Measurements from ENCODE around the gene KLF17.

The KLF17 gene

DNA sequence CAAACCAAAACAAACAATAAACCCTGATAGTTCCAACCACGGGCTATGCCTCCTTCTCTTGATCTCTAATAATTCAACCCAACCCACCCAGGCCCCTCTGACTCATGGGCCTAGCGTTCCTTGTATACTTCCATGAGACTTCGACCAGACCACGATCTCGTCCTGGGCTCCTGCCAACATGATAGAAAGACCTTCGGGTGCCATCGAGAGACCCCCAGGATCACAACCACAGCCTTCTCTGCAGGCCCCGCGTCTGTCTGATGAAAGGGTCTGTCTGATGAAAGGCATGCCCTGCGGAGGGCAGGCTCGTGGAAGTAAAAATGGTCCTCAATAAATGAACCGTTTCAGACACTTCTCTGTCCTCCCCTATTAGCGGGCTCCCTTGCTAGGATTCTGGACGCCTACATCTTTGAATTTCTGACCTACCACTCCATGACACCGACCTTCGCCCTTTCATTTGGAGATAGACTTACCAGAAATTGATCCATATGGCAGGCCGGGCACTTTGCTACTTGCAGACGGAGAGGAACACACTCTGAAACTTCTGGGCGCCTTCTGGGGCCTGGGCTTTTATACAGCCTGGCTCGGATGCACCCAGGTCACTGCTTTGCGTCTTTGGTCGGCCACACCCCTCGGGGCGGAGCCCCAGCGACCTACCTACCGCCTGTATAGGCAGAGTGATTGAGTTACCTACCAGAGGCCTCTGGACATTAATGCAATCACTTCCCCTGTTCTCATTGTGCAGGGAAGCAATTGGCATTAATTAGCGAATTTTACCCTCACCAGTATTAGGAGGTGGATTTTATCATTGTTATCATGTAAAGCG lies 28.1 kb downstream of the KLF17 start:
- in situ Hi-C loops (cut with MboI; ENCODE audit: low sequenced_read_pairs, unreplicated experiment), result no loop called here
- no peak for DNase-seq (ENCODE audit: low spot score)
- TF ChIP-seq, protein P1, sequence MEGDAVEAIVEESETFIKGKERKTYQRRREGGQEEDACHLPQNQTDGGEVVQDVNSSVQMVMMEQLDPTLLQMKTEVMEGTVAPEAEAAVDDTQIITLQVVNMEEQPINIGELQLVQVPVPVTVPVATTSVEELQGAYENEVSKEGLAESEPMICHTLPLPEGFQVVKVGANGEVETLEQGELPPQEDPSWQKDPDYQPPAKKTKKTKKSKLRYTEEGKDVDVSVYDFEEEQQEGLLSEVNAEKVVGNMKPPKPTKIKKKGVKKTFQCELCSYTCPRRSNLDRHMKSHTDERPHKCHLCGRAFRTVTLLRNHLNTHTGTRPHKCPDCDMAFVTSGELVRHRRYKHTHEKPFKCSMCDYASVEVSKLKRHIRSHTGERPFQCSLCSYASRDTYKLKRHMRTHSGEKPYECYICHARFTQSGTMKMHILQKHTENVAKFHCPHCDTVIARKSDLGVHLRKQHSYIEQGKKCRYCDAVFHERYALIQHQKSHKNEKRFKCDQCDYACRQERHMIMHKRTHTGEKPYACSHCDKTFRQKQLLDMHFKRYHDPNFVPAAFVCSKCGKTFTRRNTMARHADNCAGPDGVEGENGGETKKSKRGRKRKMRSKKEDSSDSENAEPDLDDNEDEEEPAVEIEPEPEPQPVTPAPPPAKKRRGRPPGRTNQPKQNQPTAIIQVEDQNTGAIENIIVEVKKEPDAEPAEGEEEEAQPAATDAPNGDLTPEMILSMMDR (IDR thresholded peaks at IDR 0.05; ENCODE audit: borderline replicate concordance, control extremely low read depth, extremely low read depth, insufficient read depth, missing control alignments), result no peak

DNA sequence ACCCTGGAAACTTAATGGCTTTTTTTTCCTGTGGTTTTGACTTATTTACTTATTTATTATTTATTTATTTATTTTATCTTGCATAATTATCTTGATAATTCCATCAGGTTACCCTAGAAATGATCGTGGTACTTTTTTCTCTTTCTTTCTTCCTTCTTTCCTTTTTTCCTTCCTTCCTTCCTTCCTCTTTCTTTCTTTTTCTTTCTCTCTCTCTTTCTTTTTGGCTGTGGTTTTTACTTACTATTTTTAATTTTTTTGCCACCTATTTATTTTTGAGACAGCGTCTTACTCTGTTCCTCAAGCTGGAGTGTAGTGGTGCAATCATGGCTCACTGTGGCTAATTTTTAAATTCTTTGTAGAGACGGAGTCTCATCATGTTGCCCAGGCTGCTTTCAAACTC lies 29.0 kb downstream of the KLF17 start:
- in situ Hi-C loops (cut with MboI; ENCODE audit: low sequenced_read_pairs, unreplicated experiment), result no loop called here
- DNase-seq (ENCODE audit: low spot score), result no peak
- TF ChIP-seq, protein P1 (IDR thresholded peaks at IDR 0.05; ENCODE audit: borderline replicate concordance, control extremely low read depth, extremely low read depth, insufficient read depth, missing control alignments), result no peak

DNA sequence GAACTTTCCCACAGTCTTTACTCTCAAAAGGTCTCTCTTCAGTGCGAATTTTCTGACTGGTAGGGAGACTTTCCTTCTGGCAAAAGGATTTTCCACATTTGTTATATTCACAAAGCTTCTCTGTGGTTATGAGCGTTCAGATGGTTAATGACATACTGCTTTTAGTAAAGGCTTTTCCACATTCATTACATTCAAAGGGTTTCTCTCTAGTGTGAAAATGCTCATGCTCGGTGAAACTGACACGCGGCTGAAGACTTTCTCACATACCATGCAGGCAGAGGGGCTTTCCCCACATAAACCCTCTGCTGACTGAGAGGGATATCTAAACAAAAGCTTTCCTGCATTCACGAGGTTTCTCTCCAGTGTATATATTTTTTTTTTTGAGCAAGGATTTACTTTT lies 32.7 kb downstream of the KLF17 start:
- in situ Hi-C loops (cut with MboI; ENCODE audit: low sequenced_read_pairs, unreplicated experiment), result no loop called here
- DNase-seq (ENCODE audit: low spot score), result peak; percentile 45
- TF ChIP-seq, protein P1 (IDR thresholded peaks at IDR 0.05; ENCODE audit: borderline replicate concordance, control extremely low read depth, extremely low read depth, insufficient read depth, missing control alignments), result no peak

DNA sequence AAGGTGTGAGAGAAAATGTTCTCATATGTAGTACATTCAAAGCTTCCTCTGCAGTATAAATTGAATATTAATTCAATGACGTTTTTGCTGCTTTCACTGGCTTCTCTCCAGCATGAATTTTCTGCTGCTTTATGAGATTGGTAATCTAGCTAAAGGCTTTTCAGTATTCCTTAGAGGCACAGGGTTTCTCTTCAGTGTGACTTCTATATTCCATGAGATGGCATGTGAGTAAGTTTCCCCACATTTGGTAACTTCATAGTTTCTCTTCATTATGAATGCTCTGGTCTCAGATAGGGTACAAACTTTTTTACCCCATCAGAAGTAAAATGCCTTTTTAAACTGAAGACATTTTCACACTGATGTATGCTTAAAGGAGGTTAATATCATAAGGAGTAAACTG lies 33.2 kb downstream of the KLF17 start:
- in situ Hi-C loops (cut with MboI; ENCODE audit: low sequenced_read_pairs, unreplicated experiment), result no loop called here
- TF ChIP-seq, protein P1 (IDR thresholded peaks at IDR 0.05; ENCODE audit: borderline replicate concordance, control extremely low read depth, extremely low read depth, insufficient read depth, missing control alignments), result no peak

DNA sequence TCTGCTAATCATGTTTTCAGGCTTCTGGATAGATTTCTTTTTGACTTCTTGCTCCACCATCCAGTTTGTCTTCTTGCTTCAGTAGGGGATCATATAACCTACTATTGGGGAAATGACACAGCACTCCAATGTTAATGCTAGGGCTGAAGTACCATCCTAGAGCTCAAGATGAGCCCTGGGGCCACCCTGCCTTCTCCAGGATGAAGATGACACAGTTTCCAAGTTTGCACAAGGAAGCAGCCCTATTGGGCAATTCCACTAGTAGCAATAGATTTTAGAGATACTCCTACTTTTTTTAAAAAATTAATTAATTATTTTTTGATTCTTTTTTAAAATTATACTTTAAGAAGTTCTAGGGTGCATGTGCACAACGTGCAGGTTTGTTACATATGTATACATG lies 34.1 kb downstream of the KLF17 start:
- TF ChIP-seq, protein P1 (IDR thresholded peaks at IDR 0.05; ENCODE audit: borderline replicate concordance, control extremely low read depth, extremely low read depth, insufficient read depth, missing control alignments), result no peak
- in situ Hi-C loops (cut with MboI; ENCODE audit: low sequenced_read_pairs, unreplicated experiment), result no loop called here
- no peak for DNase-seq (ENCODE audit: low spot score)

More for the DNA sequence above, 33.2 kb downstream of the KLF17 start:
- no peak for DNase-seq (ENCODE audit: low spot score)

DNA sequence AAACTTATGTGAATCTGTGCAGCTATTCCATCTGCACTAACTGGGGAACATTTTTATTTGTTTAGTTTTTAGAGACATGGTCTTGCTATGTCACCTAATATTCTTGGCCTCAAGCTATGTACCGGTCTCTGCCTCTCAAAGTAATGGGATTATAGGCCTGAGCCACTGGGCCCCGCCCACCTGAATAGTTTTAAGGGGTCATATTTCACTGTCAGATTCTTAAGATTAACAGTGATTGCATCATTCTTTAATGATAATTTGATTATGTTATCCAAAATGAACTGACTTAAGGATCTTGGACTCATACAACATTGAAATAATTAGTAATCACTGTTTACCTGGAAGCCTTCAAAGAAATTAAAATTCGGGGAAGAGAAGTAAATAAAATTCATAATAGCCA lies 35.4 kb downstream of the KLF17 start:
- DNase-seq (ENCODE audit: low spot score), result no peak
- in situ Hi-C loops (cut with MboI; ENCODE audit: low sequenced_read_pairs, unreplicated experiment), result no loop called here
- TF ChIP-seq, protein P1 (IDR thresholded peaks at IDR 0.05; ENCODE audit: borderline replicate concordance, control extremely low read depth, extremely low read depth, insufficient read depth, missing control alignments), result no peak
